Stimulated activated CD4-positive, alpha-beta T cell treated with anti-CD3 and anti-CD28 coated beads, Interleukin-1b, Interleukin-23, amount 100 ng/mL, for 24 hours (primary cell): Measurements from ENCODE around the gene AIFM2.
"Not testable (repeated sequence)": the region's sequence is repeated elsewhere in the genome, so short reads cannot be mapped to it uniquely, and the experiment has no call there.

Source experiments
- DNase-seq, 4 experiments: peaks; one replicate each; pipeline ENCODE4 v3.0.0-alpha.2; 2020; ENCODE audit warnings: low read depth in 4 of 4, low spot score in 1 of 4

AIFM2 gene

DNA sequence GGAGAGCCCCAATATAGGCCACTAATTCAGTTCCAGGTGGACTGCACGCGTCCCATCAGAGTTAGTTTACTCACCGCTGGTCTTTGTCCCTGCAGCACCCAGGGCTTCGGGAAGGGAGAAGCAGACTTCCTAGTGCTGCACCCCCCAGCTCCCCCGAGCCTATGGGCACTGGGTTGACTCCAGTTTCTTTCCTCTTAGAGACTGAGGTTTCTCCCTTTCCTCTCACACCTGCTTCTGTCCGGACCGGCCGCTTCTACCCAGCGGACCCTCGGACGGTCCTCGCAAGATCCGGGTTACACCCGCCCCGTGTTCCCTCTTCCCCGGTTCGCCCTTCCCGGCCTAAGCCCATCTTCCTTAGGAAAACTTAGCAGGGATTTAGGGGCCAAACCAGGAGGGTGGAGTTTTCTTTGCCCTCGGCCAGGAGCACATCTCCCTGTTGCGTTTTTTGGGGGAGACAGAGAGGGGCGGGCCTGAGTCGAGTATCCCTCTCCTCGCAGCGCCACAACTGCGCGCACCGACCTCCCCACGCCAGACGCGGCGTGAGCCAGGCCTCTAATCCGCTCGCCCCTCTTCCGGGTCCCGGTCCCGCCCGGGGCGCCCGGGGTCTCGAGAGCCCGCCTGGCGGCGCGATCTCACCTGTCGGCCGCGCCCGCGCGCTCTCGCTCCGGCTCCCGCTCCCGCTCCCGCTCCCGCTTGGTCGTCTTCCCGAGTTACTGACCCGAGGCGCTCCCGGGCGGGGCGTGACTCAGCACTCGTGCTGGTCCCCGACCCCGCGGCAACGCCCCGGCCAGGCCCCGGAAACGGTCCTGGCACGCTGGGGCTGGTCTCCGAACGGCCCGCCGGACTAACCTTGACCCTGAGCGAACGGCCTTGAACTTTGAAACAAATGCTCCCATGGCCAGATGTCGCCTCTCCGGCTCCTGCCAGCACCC, at the start of gene AIFM2:
Gene AIFM2 (minus strand): TSS at position 728 of the 932 bp plus-strand sequence. CDS start 8,741 bp downstream, outside the sequence.
- DNase-seq: peak in 2 of 4 experiments; percentile 11 to 17

DNA sequence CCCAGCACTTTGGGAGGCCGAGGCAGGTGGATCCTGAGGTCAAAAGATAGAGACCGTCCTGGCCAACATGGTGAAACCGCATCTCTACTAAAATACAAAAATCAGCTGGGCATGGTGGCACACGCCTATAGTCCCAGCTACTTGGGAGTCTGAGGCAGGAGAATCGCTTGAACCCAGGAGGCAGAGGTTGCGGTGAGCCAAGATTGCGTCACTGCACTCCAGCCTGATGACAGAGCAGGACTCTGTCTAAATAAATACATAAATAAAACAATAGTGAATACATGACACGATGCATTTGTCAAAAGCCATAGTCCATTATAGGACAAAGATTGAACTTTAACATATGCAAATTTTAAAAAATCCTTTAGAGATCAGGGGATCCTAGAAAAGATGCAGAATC, 46.6 kb upstream of the AIFM2 start:
- not testable (repeated sequence) for DNase-seq

DNA sequence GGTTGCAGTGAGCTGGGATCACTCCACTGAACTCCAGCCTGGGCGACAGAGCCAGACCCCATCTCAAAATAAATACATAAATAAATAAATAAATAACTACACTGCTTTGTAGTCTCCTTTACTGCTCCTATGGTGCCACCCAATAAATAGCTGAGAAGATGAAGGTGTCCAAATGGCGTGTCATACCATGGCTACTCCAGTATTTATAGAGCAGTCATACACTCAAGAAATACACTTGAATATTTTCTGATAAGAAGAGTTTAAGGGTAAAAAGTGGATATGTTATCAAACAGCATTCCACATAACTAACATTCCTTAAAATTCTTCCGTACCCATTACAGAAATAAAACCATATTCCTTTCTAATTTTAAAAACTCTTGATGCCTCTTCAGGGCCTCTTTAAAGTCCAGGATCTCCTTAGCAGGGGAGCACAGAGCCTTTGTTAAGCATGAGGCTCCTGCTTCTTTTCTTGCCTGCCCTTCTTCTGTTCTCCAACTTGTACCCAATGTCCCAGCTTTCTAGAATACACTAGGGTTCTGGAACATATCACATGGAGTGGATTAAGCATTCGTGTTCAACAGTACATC, 45.6 kb upstream of the AIFM2 start:
- no peak for DNase-seq

DNA sequence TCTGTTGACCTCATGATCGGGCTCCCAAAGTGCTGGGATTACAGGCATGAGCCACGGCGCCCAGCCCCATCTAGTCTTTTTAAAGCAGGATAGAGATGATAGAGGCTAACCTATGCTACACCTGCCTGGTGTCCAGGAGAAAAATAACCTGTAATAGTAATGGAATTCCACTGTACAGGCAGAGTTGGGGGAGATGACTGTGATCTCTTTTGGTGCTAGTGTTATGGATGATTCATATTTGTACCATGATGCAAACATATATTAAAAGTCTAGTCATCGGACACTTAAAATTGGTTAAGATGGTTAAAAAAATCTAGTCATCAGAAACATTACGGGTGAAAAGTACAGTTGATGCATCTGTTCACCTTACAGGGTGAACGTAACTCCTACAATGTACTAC, 43.8 kb upstream of the AIFM2 start:
- no peak for DNase-seq

DNA sequence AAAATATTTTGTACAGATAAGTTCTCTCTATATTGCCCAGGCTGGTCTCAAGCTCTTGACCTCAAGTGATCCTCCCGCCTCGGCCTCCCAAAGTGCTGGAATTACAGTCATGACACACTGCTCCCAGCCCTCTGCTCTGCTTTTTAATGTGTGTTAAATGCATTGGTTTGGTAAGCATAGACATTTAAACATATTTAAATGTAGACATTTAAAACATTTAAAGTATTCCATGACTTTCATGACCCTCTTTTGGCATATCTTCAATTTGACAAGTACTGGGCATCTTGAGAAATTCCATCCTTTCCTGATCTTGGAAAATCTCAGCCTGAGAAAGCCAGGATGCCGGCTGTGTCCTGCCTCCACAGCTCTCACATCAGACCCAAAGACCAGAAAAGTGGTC, 42.9 kb upstream of the AIFM2 start:
- no peak for DNase-seq

DNA sequence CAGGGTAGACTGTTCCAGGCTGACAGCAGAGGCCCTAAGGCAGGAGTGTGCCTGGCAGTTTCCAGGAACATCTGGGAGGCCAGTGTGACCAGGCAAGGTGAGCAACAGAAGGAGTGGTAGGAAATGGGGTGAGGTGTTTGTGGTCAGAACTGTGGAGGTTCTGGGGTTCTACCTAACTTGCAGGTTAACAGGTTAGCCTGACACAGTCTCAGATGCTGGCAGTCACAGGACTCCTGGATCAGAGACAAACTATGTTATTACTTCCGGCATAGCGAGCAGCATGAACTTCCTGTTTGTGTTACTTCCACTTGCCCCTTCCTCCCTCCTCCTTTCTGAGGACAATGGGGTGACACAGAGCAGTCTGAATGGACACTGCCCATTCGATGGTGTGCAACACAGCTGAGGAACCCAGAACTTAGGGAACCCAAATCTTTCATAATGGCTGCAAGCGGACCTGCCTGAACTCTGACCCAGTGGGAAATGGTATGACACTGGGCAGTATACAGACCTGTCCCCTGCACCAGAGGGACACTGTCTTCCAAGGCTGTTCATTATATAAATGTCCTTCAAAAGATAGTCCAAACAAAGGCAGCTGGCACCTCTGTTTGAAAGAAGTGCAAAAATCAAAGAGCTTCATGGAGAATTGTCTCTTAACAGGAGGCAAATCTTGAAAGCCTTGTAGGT, 41.6 kb upstream of the AIFM2 start:
- no peak for DNase-seq

DNA sequence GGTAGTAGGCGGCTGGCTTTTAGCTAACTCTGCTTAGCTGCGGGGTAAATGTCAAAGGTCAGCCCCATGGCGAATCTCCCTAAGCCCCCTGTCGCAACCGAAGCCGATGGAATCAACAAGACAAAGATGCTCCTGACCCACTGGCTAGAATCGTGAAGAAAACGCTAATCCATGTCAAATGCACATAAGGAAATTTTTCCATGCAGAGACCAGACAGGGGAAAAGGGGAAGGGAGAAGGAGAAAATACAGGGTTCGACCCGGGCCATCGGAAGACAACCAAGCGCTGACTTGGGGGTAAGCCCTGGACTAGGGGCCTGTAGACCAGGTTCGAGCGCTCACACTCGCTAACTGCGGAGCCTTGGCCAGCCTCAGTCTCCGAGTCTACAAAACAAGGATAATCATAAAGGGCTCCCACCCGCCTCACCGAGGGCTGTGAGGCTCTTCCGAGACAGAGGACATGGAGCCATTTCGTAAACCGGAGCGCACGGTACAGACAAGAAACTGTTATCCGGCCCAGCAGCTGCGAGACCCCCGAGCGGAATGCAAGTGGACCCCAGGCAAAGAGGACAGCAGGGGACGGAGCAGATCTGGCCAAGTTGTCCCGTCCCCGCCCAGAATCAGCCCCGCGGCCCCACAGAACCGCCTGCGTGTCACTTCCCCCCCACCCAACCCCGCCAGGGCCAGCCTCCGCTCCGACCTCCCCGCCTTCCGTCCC, 37.2 kb upstream of the AIFM2 start:
- no peak for DNase-seq

DNA sequence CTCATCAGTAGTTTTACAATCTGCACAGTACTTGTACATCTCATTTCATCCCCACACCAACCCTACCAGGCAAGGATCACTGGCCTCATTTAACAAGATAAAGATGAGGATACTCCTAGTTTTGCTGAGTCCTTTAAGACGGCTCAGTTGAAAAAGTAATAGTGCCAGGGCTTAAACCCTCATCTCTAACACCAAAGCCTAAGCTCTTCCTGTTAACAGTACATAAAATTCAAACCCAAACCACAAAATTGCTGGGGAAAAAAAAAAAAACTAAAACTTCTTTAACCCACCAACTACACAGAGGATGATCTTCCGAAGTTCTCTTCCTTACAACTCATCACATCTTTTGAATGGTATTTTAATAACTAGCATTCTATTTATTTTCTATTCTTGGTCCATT, 36.4 kb upstream of the AIFM2 start:
- DNase-seq: no peak

DNA sequence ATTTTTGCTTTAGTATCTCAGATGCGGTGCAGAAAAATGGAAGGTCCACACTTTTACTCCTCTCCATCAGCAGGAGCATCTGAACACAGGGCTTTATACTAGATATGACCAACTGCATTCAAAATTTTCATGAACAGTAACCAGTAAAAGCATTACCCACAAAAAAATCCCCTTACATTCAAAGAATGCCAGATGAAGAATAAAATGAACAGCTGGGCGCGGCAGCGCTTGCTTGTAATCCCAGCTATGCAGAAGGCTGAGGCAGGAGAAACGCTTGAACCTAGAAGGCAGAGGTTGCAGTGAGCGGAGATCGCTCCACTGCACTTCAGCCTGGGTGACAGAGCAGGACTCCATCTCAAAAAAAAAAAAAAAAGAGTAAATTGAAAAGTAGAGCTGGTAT, 34.6 kb upstream of the AIFM2 start:
- no peak for DNase-seq

DNA sequence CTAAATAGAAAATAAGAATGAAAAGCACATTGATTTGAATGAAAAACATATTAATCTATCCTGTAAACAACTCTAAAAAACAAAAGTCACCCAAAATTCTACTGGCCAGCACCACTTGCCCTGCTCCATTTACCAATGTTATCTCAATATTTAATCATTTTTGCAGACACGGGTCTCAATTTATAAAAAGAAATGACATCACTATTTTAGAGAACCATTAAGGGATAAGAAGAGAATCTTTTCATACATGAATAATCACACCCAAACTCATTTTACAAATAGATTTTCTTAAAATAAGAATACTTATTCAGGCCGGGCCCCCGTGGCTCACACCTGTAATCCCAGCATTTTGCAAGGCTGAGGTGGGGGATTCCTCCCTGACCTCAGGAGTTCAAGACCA, 33.8 kb upstream of the AIFM2 start:
- no peak for DNase-seq

DNA sequence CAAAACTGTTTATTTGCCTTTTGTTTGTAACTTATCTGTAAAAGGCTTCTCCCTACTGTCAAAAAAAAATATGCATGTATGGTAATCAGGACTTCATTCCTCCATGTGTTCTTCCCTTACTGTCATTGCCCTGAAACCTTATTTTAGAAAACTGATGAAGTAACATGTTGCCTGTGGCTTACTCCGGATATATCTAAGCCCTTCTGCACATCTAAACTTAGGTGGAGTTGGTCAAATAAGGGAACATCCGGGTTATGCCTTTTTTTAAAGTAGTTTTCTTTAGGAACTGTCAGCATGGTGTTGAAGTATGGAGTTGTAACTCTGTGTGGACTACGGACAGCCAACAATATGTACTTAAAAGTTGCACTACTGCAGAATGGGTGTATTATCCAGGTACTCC, 31.5 kb upstream of the AIFM2 start:
- DNase-seq: no peak

DNA sequence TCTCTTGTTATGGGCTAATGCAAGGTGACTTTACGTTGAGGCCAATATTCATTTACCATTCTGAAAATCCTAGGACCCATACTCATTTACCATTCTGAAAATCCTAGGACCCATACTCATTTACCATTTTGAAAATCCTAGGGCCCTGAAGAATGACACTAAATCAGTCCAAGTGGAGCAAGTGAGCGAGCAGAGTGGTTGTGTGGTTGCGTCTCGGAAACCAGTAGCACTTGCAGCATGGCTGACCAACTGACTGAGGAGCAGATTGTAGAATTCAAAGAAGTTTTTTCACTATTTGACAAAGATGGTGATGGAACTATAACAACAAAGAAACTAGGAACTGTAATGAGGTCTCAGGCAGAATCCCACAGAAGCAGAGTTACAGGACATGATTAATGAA, 30.8 kb upstream of the AIFM2 start:
- DNase-seq: no peak

DNA sequence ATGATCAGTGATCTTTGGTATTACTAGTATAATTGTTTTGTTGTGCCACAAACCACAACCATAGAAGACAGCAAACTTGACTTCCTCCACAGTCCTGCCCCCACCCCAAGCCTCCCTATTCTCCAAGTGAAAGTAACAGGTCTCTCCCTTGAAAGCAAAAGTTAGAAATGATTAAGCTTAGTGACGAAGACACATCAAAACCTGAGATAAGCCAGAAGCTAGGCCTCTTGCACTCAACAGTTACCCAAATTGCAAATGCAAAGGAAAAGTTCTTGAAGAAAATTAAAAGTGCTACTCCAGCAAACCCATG, 30.2 kb upstream of the AIFM2 start:
- DNase-seq: peak in 2 of 4 experiments; percentile 42 to 59

DNA sequence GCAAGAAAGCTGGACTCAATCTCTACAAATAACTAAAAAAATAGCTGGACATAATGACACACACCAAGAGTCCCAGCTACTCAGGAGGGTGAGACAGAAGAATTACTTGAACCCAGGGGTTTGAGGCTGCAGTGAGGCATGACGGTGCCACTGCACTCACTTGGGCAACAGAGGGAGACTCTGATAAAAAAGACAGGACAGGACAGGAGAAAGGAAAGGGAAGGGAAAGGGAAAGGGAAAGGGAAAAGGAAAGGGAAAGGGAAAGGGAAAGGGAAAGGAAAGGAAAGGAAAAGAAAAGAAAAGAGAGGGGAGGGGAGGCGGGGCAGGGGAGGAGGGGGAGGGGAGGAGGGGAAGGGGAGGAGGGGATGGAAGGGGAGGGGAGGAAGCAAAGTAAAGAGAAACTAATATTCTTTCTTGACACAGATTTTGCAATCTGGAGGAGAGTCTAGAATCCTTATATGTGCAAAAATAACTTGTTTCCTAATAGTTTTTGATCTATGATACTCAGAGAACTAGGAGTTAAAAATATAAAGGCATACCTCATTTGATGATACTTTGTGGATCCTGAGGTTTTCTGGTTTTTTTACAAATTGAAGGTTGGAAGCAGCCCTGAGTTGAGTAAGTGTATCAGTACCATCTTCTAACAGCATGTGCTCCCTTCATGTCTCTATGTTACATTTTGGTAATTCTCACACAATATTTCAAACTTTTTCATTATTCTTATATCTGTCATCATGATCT, 29.7 kb upstream of the AIFM2 start:
- no peak for DNase-seq

DNA sequence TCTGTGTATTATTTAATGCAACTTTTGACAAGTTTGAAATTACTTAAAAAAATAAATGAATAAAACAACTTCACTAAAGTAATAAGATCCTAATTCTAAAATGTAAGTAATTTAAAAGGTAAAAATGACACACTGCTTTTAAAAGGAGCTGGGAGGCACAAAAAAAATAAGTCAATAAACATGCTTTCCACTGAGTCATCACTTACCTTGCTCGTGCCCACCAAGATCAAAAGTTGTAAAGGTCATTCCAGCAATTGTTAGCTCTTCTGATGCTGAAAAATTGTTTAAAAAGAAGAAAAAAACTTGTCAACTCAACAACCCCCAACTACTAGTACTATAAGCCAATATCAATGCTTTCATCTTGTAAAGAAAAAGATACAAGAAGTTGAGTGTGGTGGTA, 28.2 kb upstream of the AIFM2 start:
- DNase-seq: no peak

DNA sequence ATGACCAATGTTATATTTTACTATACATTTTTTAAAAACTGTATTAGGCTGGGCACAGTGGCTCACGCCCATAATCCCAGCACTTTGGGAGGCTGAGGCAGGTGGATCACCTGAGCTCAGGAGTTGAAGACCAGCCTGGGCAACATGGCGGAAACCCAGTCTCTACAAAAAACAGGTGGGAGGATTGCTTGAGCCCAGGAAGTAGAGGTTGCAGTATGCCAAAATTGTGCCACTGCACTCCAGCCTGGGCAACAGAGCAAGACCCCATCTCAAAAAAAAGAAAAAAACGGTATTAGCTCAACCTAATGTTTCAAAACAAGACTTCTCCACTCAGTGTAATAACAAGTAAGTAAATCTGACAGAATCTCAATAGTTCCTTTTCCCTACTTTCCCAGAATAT, 26.7 kb upstream of the AIFM2 start:
- not testable (repeated sequence) for DNase-seq

DNA sequence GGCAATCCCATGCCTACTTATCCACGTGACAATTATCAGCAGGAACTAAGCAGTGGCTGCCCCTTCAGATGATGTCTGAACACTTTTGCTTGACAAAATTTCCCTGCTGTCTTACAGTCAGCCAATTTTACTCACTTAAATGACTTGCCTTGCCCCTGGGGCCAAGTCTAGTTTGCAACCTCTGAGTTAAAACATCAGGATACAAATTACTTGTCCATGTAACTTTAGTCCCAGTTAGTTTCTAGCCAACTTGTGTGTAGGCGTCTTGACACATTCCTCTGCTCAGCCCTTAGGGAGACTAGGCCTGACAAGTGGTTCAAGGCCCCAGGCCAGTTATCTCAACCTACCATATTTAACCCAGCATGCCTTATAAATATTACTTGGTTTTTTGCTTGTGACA, 25.5 kb upstream of the AIFM2 start:
- DNase-seq: no peak

DNA sequence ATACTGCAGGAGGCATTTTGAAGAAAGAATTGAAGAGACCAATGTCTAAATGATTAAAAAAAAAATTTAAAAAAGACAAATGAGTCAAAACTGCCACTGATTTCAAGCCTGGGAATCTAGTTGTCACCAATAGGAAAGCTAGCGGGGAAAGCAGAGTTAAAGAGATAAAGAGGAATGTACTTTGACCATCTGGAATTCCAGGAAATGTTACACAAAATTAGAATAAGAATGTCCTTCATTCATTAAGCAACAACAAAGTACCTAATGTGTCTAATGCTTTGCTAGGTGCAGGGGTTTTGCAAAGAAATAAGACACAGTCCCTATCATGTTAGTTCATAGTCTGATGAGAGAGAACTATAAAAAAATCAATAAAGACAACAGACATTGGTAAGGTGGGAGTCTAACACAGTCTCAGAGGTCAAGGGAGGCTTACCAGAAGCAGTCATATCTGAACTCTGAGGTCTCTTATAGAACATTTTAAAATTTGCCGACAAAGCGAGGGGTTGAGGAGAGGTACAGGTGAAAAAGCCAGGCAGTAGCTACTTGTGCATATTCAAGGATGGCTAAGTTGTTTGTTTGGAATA, 22.7 kb upstream of the AIFM2 start:
- no peak for DNase-seq

DNA sequence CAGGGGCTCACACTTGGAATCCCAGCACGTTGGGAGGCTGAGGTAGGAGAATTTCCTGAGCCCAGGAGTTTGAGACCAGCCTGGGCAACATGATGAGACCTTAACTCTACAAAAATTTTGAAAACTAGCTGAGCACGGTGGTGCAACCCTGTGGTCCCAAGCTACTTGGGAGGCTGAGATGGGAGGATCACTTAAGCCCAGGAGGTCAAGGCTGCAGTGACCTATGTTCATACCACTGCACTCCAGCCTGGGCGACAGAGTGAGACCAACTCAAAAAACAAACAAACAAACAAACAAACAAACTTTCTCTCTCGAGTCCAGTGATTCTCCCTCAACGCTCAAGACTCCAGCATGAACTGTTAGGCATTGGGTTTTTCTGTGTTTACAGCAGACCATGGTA, 15.9 kb upstream of the AIFM2 start:
- no peak for DNase-seq

DNA sequence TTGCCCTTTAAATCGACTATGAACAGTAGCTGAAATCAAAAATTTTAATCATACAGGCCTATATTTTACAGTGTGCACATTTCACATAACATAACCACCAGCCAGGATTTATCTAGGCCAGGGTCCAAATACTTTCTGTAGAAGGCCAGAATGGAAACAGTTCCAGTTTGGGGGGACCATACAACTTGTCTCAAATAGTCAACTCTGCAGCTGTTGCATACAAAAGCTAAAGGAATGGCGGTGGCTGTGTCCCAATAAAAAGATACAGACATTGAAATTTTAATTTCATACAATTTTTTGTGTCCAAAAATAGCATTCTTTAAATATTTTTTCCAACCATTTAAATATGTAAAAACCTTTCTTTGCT, 14.6 kb upstream of the AIFM2 start:
- no peak for DNase-seq
